NCI-H2196 treated with DMSO at 0.1 percent for 48 hours (cell line): ENCODE data around the gene GATA5.

Source experiments
- DNase-seq: peaks from one replicate; lab custom pipeline; 2025; ENCODE audit not compliant: unreplicated experiment; lab: John Stamatoyannopoulos, UW

Gene GATA5

GRCh38 chr20:62475772-62476055, at the start of gene GATA5:
TSS of gene GATA5 (minus strand) at chr20:62475995. CDS start at chr20:62475521, 474 bp downstream.
- DNase-seq, result no peak

DNA sequence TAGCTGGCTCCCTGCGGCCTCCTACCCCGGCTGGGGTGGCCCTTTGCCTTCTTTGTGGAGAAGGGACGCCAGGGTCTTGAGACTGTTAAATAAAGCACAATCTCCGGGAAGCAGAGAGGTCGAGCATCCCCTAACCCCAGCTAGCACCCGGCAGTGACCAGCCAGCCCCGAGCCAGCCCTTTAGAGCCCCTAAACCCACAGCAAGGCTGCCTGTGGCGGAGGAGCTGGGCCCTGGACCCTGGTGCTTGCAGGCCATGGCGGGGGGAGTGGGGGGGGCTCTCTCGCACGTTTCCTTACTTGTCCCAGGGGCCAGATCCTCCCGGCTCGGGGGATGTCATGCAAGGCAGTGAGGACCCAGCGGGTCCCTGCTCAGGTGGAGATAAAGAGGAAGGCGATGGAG, 49.2 kb upstream of the GATA5 start:
- no peak for DNase-seq

- no peak for DNase-seq
Measured at GRCh38 chr20:62524505-62524911, 48.7 kb upstream of the GATA5 start.

DNA sequence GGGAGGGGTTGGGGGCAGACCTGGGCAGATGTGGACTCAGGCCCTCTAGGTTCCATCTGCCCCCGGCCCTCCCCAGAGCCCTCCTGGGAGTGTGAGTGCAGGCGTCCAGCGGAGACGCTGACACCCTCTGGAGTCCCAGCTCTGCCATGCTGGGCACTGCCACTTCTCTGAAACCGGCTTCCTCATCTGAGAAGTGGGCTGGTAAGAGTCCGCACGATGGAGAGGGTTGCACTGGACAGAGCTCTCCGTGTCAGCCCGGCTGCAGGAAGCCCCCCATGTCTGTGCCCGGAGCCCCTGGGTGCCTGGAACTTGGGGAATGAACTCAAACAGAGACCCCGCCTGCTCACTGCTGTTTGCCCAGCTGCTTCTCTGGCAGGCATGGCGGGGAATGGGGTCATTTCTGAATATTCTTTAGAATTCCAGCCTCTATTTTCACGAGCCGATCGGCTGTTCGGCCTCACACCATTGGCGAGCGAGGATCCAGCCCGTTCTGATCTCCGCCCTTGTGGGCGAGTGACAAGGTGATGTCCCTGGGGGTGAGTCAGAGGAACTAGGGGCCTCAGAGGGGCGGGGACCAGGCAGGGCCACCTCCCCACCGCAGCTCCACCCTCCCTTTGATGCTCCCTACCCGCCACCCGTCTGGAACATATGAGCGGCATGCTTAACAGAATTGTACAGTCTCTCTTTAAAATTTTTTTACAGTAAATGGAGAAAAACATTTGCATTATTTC, 47.8 kb upstream of the GATA5 start:
- no peak for DNase-seq

GRCh38 chr20:62522748-62523396, 47.1 kb upstream of the GATA5 start:
- no peak for DNase-seq

- no peak for DNase-seq
Measured at GRCh38 chr20:62519826-62520225, 44.0 kb upstream of the GATA5 start.

DNA sequence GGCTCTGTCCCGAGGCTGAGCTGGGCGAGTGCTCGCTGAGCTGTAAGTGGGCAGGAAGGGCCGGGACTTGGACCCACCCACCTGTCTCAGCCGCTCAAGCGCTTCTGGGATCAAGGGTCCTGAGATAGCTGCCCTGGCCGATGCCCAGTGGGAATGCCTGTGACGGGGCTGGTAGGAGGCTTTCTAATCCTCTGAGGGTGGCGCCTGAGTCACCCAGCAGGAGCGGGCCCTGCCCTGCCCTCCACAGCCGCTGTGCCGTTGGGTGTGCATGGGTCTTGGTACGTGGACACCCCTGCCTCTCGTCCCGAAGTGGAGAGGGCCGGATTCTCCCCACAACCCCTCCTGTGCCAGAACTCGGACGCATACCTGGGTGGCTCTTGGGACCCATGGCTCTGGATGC, 43.1 kb upstream of the GATA5 start:
- no peak for DNase-seq

DNA sequence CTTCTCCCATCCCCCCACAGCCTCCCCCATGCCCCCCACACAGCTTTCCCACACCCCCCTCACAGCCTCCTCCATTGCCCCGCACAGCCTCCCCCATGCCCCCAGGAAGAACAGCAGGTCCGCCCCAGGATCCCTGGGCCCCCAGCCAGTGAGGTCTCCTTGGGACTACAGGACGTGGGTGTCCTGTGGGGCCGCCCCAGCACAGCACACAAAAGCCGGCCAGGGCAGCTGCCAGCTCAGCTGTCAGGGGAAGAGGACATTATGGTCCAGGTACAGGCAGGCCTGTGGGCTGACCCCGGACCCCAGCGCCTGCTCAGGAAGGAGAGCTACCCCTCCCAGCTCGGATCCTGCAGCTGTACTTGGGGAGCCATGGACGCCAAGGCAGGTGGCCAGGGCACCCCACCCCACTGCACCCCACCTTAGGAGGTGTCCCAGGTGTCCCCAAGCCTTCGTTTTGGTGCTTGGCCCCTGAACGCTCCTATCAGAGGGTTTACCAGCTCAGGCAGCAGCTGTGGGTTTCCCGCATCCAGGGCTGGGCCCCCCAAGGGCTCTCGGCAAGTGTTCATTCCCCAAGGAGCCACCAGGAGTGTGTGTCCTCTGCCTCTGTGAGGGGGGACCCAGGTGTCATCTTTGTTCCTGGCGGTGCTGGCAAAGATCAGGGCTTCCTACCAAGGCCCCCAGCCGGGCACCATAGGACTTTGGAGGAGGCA, 42.3 kb upstream of the GATA5 start:
- no peak for DNase-seq

DNA sequence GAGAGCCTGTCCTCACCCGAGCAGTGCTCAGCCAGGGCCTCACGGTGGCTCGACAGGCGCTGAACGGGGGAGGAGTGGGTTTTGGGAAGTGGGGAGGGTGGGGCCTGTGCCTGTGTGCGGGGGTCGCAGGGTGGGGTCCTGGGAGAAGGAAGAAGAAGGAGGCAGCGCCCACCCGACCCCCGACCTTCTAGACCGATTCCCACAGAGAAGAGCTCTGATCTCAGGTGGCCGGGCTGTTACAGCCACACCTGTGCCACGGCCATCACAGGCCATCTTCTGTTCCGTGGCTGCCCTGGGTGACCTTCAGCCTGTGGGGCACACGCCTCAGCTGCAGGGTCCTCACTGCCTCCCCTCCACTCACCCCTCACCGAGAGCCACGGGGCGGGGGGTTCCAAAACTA, 41.4 kb upstream of the GATA5 start:
- DNase-seq, result no peak

- no peak for DNase-seq
Measured at GRCh38 chr20:62516338-62516737, 40.5 kb upstream of the GATA5 start.

- no peak for DNase-seq
Measured at GRCh38 chr20:62515826-62516225, 40.0 kb upstream of the GATA5 start.

DNA sequence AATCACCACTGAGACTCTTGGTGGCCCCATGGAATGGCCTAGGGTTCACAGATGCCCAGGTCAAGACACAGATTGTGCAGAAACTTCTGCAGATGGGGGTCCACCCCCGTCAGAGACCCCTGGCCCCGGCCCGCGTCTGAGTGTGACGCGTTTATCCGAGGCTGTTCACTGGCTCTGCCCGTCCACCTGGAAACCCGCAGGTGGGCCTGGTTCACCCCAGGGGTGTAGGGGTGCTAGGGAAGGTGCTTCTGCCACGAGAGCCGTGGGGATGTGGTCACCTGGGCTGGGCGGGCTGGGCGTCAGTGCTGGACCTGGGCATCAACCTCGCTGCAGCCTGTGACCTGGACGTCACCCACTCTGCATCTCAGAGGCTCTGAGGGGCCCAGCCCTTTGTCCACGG, 39.5 kb upstream of the GATA5 start:
- DNase-seq, result no peak

- no peak for DNase-seq
Measured at GRCh38 chr20:62513991-62514390, 38.2 kb upstream of the GATA5 start.

DNA sequence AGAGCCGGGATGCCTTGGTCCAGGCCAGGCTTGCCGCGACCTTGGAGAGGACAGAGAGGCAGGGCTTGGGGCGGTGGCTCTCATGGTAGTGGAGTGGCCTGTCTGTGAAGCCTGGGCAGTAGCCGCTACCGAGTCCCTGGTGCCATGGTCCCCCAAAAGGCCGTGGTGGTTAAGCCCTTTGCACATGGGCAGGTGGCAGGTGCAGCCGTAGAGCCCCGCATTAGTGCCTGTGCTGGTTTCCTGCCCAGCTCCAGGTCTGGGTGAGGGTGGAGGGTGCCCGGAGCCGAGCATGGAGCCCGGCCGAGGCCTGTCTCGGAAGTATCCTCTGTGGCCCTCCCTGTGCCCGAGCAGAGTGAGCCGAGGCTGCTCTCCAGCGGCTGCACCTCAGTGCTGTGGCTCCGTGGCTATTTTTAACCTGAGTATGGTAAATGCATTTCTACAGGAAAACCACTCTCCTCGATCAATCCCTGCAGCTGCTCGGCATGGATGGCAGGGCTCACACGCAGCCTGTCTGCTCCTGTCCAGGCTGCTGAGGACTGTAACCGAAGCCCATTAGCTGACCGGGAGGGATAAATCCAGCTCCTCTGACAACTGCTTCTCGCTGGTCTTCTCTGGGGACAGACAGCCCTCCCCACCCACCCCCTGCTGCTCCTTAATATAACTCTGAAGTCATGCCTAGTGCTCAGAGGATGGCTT, 36.3 kb upstream of the GATA5 start:
- no peak for DNase-seq

DNA sequence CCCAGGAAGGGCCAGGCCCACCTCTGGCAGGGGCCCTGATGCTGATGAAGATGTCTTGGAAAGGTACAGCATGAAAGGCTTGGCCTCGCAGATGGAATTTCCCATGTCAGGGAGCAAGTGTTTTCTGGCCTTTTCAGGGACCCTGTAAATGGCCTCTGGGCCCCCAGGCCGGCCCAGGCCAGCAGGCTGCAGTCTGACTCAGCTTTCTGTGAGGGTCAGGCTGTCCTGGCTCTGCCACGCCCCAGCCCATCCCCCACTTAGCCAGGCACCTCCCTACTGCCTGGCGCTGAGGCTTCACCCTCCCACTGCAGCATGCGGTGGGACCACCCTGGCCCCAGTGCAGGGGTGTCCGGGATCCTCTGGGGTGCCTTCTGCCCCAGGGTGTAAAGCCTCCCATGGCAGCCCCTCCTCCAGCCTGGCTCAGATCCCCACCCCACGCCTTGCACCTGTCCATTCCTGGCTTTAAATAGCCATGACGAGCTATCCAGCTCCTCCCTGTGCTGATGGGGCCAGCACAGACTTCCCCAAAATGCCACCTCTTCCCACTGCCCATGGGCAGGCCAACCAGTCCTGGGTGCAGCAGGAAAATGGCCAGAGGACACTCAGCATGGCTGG, 35.6 kb upstream of the GATA5 start:
- no peak for DNase-seq

DNA sequence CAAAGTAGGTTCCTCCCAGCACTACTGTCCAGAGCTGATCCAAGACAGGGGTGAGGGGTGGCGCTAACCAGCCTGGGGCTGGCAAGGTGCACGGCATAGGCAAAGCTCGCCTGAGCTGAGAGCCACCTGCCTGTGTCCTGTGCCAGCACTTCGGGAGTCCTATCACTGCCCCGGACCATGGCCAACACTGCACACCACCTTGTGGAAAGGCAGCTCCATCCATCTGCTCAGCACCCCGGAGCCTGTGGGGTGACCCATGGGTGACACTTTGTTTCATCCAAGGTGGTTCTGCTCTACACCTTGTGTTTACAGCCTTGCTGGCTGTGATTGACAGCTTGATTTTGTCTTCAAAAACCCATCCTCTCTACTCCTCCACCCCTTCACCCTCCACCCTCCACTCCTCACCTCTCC, 32.9 kb upstream of the GATA5 start:
- DNase-seq, result no peak

- no peak for DNase-seq
Measured at GRCh38 chr20:62507991-62508640, 32.3 kb upstream of the GATA5 start.

DNA sequence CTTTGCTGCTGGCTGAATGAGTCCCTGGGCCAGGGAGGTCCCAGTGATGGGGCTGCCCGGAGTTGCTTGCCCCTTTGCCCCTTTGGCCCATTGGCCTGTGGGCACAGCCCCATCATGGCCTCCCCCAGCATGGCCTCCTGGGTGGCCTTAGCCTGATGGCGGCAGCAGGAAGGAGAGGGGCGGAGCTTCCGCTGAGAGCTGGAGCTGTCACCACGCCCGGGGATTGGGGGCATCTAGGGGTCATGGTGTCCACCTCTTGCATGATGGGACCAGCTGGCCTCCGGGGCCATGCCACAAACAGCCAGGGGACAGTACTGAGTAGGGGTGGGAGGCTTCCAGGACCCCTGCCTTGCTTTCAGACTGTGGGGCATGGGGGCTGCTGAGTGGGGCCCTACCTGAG, 31.5 kb upstream of the GATA5 start:
- no peak for DNase-seq

DNA sequence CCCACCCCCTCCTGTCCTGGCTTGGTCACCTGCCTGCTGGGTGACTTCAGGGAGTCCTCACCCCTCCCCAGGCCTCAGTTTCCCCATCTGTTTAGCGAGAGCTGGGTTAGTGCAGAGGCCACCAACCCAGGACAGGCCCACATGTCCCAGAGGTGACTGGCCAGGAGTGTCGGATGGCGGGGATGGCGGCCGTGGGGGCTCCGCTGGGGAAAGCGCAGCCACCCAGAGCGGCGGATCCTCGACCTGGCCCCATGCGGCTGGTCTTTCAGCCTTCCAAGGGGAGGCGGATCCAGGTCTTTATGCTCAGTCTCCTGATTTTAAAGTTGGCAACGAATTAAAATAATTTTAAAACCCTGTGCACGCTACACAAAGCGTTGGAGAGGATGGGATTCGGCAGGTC, 31.0 kb upstream of the GATA5 start:
- DNase-seq, result no peak

DNA sequence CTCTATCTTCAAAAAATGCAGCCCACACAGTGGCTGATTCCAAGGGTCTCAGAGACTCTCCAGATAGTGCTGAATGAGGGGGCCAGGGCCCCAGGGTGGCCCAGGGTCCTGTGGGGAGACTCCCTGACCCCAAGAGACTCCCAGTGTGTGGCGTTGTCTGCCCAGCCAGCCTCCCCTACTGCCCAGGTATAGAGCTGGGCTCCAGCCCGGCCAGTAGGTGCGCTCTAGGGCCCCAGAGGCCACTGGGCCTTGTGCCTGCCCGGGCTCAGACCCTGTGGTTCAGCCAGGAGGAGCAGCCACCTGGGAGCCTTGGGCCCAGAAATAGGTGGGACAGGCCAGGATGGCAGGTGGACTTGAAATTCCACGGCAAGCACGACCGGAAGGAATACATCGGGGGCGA, 30.3 kb upstream of the GATA5 start:
- DNase-seq, result no peak
